ENCODE data around the gene METAP2. TPM values are rescaled to one million over a fixed set of nuclear protein-coding genes. Genes with fewer than 3 reads are reported as not detected.
A peak's percentile ranks its signal among the peaks of the same experiment; 100 is the strongest.

The METAP2 gene
- total RNA-seq, 1 donor: 92.1 TPM

GRCh38 chr12:95528431-95528830, 54.5 kb downstream of the METAP2 start:
- no peak for TF ChIP-seq CTCF (IDR thresholded peaks at IDR 0.05; ENCODE audit: insufficient read depth, low read length)
- DNase-seq (ENCODE audit: low read depth): no peak
- H3K4me3 ChIP-seq (ENCODE audit: low read depth, low read length): no peak overlapping the region

GRCh38 chr12:95529693-95530225, 55.8 kb downstream of the METAP2 start:
- no peak for TF ChIP-seq CTCF (IDR thresholded peaks at IDR 0.05; ENCODE audit: insufficient read depth, low read length)
- DNase-seq (ENCODE audit: low read depth): peak; percentile 47

GRCh38 chr12:95532851-95533250, 58.9 kb downstream of the METAP2 start:
- TF ChIP-seq CTCF (IDR thresholded peaks at IDR 0.05; ENCODE audit: insufficient read depth, low read length): no peak
- H3K4me3 ChIP-seq (ENCODE audit: low read depth, low read length): no peak overlapping the region
- peak; percentile 79 for DNase-seq (ENCODE audit: low read depth)

More at GRCh38 chr12:95529693-95530225, 55.8 kb downstream of the METAP2 start:
- no peak overlapping the region for H3K4me3 ChIP-seq (ENCODE audit: low read depth, low read length)

GRCh38 chr12:95533985-95534384, 60.0 kb downstream of the METAP2 start:
- no peak for DNase-seq (ENCODE audit: low read depth)
- TF ChIP-seq CTCF (IDR thresholded peaks at IDR 0.05; ENCODE audit: insufficient read depth, low read length): no peak
- H3K4me3 ChIP-seq (ENCODE audit: low read depth, low read length): no peak overlapping the region

- no peak for DNase-seq (ENCODE audit: low read depth)
- no peak for TF ChIP-seq CTCF (IDR thresholded peaks at IDR 0.05; ENCODE audit: insufficient read depth, low read length)
- H3K4me3 ChIP-seq (ENCODE audit: low read depth, low read length): no peak overlapping the region
Measured at GRCh38 chr12:95538006-95538405, 64.1 kb downstream of the METAP2 start.

GRCh38 chr12:95538656-95539055, 64.7 kb downstream of the METAP2 start:
- TF ChIP-seq CTCF (IDR thresholded peaks at IDR 0.05; ENCODE audit: insufficient read depth, low read length): no peak
- no peak for DNase-seq (ENCODE audit: low read depth)
- H3K4me3 ChIP-seq (ENCODE audit: low read depth, low read length): no peak overlapping the region

GRCh38 chr12:95541436-95541835, 67.5 kb downstream of the METAP2 start:
- TF ChIP-seq CTCF (IDR thresholded peaks at IDR 0.05; ENCODE audit: insufficient read depth, low read length): no peak
- DNase-seq (ENCODE audit: low read depth): no peak
- H3K4me3 ChIP-seq (ENCODE audit: low read depth, low read length): no peak overlapping the region
